Measurements from ENCODE around the gene HLA-DPA1. TPM values are rescaled to one million over a fixed set of nuclear protein-coding genes. Genes with fewer than 3 reads are reported as not detected.

Gene HLA-DPA1
- total RNA-seq, 1 experiment from 2014 or later: 0.69 TPM

- Histone ChIP-seq H3K27me3 (ENCODE audit: control insufficient read depth, insufficient read depth, low read length) (peaks cover 27% of the 10 kb centered on the region), H3K4me3 (ENCODE audit: low read depth in 2 of 2, low read length in 2 of 2) (no peak overlapping the region), H3K4me1 (ENCODE audit: control insufficient read depth, insufficient read depth, low read length) (no peaks in the 10 kb centered on the region), H3K27ac (ENCODE audit: low read length) (no peak overlapping the region), H3K9me3 (ENCODE audit: control insufficient read depth, insufficient read depth, low read depth, low read length) (no peaks in the 10 kb centered on the region), H3K36me3 (ENCODE audit: control insufficient read depth, insufficient read depth, low read length) (no peaks in the 10 kb centered on the region)
- ATAC-seq (no peak), DNase-seq (ENCODE audit: low read depth, low spot score) (no peak)
- POLR2A ChIA-PET: no interaction called here
- intact Hi-C loops (cut with micrococcal nuclease; ENCODE audit: unreplicated experiment): no loop called here
- no peak for TF ChIP-seq POLR2AphosphoS5 (IDR thresholded peaks at IDR 0.05; ENCODE audit: low read depth, low read length)
- TF ChIP-seq TCF7L2 (IDR thresholded peaks at IDR 0.05; ENCODE audit: low read depth, low read length): no peak
- no peak for TF ChIP-seq CTCF (IDR thresholded peaks at IDR 0.05)
- in situ Hi-C loops (cut with HindIII; ENCODE audit: low pct_unique_long_range_greater_than_20kb, low sequenced_read_pairs): no loop called here
- CTCF ChIA-PET: no interaction called here
- no TSS peak for BruUV-seq (replicated peaks)
Measured at GRCh38 chr6:33034554-33034953, 38.9 kb downstream of the HLA-DPA1 start.

- Histone ChIP-seq H3K4me3 (ENCODE audit: low read depth in 2 of 2, low read length in 2 of 2) (no peak overlapping the region), H3K9me3 (ENCODE audit: control insufficient read depth, insufficient read depth, low read depth, low read length) (no peaks in the 10 kb centered on the region), H3K27ac (ENCODE audit: low read length) (no peak overlapping the region), H3K27me3 (ENCODE audit: control insufficient read depth, insufficient read depth, low read length) (peaks cover 30% of the 10 kb centered on the region), H3K36me3 (ENCODE audit: control insufficient read depth, insufficient read depth, low read length) (no peaks in the 10 kb centered on the region), H3K4me1 (ENCODE audit: control insufficient read depth, insufficient read depth, low read length) (no peaks in the 10 kb centered on the region)
- ChIA-PET CTCF (no interaction called here), POLR2A (no interaction called here)
- in situ Hi-C loops (cut with HindIII; ENCODE audit: low pct_unique_long_range_greater_than_20kb, low sequenced_read_pairs): no loop called here
- ATAC-seq (no peak), DNase-seq (ENCODE audit: low read depth, low spot score) (no peak)
- no TSS peak for BruUV-seq (replicated peaks)
- TF ChIP-seq POLR2AphosphoS5 (IDR thresholded peaks at IDR 0.05; ENCODE audit: low read depth, low read length) (no peak), SIN3A (IDR thresholded peaks at IDR 0.05; ENCODE audit: borderline replicate concordance, insufficient read depth, low read depth, low read length) (no peak), REST (IDR thresholded peaks at IDR 0.05; ENCODE audit: insufficient read depth in 1 of 2, low read depth in 2 of 2, low read length in 1 of 2) (no peak), CTCF (IDR thresholded peaks at IDR 0.05) (no peak), TCF7L2 (IDR thresholded peaks at IDR 0.05; ENCODE audit: low read depth, low read length) (no peak)
- intact Hi-C loops (cut with micrococcal nuclease; ENCODE audit: unreplicated experiment): no loop called here
Measured at GRCh38 chr6:33030245-33030644, 43.2 kb downstream of the HLA-DPA1 start.
